Gastroesophageal sphincter (tissue), 3 donors: ENCODE measurements around the gene PDZD2.

Source experiments
- CTCF ChIP-seq, 4 experiments: fragments of 200-600 bp in 2 of 4; fragments of 450-650 bp in 2 of 4; sonication (generic) in 1 of 4; IDR thresholded peaks; one replicate each; pipeline ENCODE4 v1.5.1; 2017 to 2019; ENCODE audit warnings: antibody characterized with exemption in 4 of 4, mild to moderate bottlenecking in 2 of 4, moderate library complexity in 2 of 4
- EP300 ChIP-seq: sonication (generic); formaldehyde crosslinking; IDR thresholded peaks from one replicate; pipeline ENCODE4 v1.6.1; 2017; ENCODE audit warnings: antibody characterized with exemption, mild to moderate bottlenecking
- POLR2A ChIP-seq, 2 donors: fragments of 450-650 bp; IDR thresholded peaks; one replicate each; pipeline ENCODE4 v1.6.1; 2017; ENCODE audit warnings: antibody characterized with exemption in 2 of 2, mild to moderate bottlenecking in 2 of 2, moderate library complexity in 1 of 2

DNA sequence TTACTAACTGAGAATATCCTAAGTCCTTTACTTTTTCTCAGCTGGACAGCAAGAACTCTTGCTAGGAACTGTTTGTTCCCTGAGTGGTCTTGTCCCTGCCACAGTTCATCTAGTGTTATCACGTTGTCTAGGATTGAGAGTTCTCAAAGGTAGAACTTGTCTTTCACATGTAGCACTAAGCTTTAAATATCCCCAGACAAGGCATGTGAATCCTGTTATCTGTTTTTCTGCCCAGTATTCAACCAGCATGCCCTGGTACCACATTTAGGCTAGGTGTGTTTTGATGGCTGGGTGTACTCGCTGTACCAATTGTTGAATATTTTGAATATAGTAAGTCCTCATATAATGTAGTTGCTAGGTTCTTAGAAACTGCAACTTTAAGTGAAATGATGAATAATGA is 27.9 kb upstream of the PDZD2 start:
- TF ChIP-seq CTCF (IDR thresholded peaks at IDR 0.05) (no peak), POLR2A (IDR thresholded peaks at IDR 0.05) (no peak), EP300 (no peak)
